HepG2 (cell line): ENCODE measurements around the gene HAUS7.

Source experiments
- DPF2 ChIP-seq: sonication (generic); formaldehyde crosslinking; IDR thresholded peaks from 2 replicates; pipeline ENCODE4 v1.4.0; 2020; ENCODE audit warnings: mild to moderate bottlenecking, low read depth, missing genetic modification reagents, borderline replicate concordance
- ETV6 ChIP-seq: sonication (generic); formaldehyde crosslinking; conservative IDR thresholded peaks from 2 replicates; pipeline ENCODE4 v1.4.0; 2020; ENCODE audit warnings: missing genetic modification reagents
- FOXM1 ChIP-seq: sonication (generic); formaldehyde crosslinking; IDR thresholded peaks from 2 replicates; pipeline ENCODE4 v1.5.0; 2020; ENCODE audit warnings: missing genetic modification reagents
- HNRNPUL1 ChIP-seq: fragments of 200-400 bp; formaldehyde crosslinking; IDR thresholded peaks from 2 replicates; pipeline ENCODE4 v1.6.1; 2017; ENCODE audit warnings: low read depth, mild to moderate bottlenecking, low read length, moderate library complexity
- SMAD3 ChIP-seq: sonication (generic); formaldehyde crosslinking; IDR thresholded peaks from 2 replicates; pipeline ENCODE4 v1.4.0; 2020; ENCODE audit warnings: missing genetic modification reagents
- TBP ChIP-seq: sonication (generic); formaldehyde crosslinking; IDR thresholded peaks from 2 replicates; pipeline ENCODE4 v1.5.0; 2020; ENCODE audit warnings: missing genetic modification reagents
- TCF7L2 ChIP-seq: IDR thresholded peaks from 2 replicates; pipeline ENCODE4 v1.6.1; 2011; ENCODE audit warnings: mild to moderate bottlenecking, low read depth, low read length, moderate library complexity
- ZMAT3 ChIP-seq: sonication (generic); formaldehyde crosslinking; conservative IDR thresholded peaks from 2 replicates; pipeline ENCODE4 v1.7.0; 2021; ENCODE audit warnings: missing genetic modification reagents
- ZNF777 ChIP-seq: sonication (generic); formaldehyde crosslinking; IDR thresholded peaks from 2 replicates; pipeline ENCODE4 v1.4.0; 2020; ENCODE audit warnings: missing genetic modification reagents
- TF ChIP-seq, protein P1 (sequence below): sonication (generic); formaldehyde crosslinking; IDR thresholded peaks from 2 replicates; pipeline ENCODE4 v1.4.0; 2020; ENCODE audit warnings: missing genetic modification reagents, mild to moderate bottlenecking, borderline replicate concordance

DNA sequence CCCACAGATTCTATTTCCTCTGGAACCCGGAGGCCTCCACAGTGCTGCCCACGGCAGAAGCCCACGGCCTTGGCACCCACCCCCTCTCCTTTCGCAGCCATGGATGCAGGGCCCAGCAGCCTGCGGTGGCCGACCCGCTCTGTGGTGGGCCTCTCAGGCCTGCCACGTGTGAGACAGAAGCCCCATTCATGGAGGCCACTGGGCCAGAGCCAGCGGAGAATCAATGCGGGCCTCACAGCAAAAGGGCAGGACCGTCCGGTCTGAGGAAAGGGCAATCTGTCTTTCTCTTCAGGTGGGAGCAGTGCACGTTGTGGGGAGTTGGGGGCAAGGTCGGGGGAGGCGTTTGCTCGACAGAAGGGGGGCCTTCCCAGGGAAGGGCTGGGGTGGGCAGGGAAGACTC, 8.4 kb upstream of the HAUS7 start:
- TF ChIP-seq FOXM1 (CRISPR knock-in tag) (no peak), TBP (CRISPR knock-in tag) (no peak), ETV6 (CRISPR knock-in tag) (no peak), SMAD3 (no peak), ZNF777 (CRISPR knock-in tag) (no peak), ZMAT3 (CRISPR knock-in tag) (no peak), DPF2 (no peak), HNRNPUL1 (no peak), TCF7L2 (no peak)
- TF ChIP-seq, protein P1, sequence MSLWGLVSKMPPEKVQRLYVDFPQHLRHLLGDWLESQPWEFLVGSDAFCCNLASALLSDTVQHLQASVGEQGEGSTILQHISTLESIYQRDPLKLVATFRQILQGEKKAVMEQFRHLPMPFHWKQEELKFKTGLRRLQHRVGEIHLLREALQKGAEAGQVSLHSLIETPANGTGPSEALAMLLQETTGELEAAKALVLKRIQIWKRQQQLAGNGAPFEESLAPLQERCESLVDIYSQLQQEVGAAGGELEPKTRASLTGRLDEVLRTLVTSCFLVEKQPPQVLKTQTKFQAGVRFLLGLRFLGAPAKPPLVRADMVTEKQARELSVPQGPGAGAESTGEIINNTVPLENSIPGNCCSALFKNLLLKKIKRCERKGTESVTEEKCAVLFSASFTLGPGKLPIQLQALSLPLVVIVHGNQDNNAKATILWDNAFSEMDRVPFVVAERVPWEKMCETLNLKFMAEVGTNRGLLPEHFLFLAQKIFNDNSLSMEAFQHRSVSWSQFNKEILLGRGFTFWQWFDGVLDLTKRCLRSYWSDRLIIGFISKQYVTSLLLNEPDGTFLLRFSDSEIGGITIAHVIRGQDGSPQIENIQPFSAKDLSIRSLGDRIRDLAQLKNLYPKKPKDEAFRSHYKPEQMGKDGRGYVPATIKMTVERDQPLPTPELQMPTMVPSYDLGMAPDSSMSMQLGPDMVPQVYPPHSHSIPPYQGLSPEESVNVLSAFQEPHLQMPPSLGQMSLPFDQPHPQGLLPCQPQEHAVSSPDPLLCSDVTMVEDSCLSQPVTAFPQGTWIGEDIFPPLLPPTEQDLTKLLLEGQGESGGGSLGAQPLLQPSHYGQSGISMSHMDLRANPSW (CRISPR knock-in tag): no peak
